K562 (cell line): ENCODE measurements around the gene CCDC9. TPM values are rescaled to one million over a fixed set of nuclear protein-coding genes. Genes with fewer than 3 reads are reported as not detected.

Experiments
- ATAC-seq: fragments of 200-7000 bp; cut with Tn5 transposase; 3 replicates; pipeline ENCODE4 v1.9.1; 2020; ENCODE audit warnings: moderate library complexity
- BruUV-seq: library from RNA; stranded (reverse); fragments of 400-500 nt; replicated peaks from 2 replicates; lab custom pipeline; 2021; lab: Mats Ljungman, UMichigan
- CTCF ChIA-PET: fragments of 300-600 bp; formaldehyde crosslinking; extraction: SDS; loops from one replicate; lab custom pipeline; 2021; ENCODE audit warnings: low intra/inter-chr PET ratio; lab: Yijun Ruan, JAX
- POLR2A ChIA-PET: fragments of 300-600, 350-650 bp; sonication (Branson Sonifier 250); formaldehyde crosslinking; extraction: SDS; loops from one replicate; lab custom pipeline; 2021; ENCODE audit warnings: antibody characterized with exemption, inconsistent platforms; lab: Yijun Ruan, JAX
- DNase-seq, 4 experiments: peaks; one replicate each; pipeline versions ENCODE4 v3.0.0 to v3.0.0-alpha.2; 2011 to 2018; ENCODE audit warnings: low spot score in 3 of 4, mixed read lengths in 3 of 4; ENCODE audit errors: extremely low read depth in 1 of 4
- FAIRE-seq: peaks from 2 replicates; lab custom pipeline; 2011; peaks lifted over from hg19 to GRCh38; lab: Jason Lieb, UNC
- H2AFZ ChIP-seq: 2 replicates; pipeline ENCODE4 v1.6.0; 2011; ENCODE audit warnings: low read depth, low read length, control low read depth, inconsistent platforms
- H3K27ac ChIP-seq: fragments of 200-600 bp; 3 replicates; pipeline ENCODE4 v1.8.0; 2011; ENCODE audit warnings: low read depth, mild to moderate bottlenecking, control low read depth, inconsistent platforms, low read length, moderate library complexity, mixed read lengths; ENCODE audit errors: extremely low read depth
- H3K27me3 ChIP-seq, 2 experiments: fragments of 300-600 bp in 1 of 2; 2 replicates in 1 of 2; 3 replicates in 1 of 2; pipeline versions ENCODE4 v1.6.0 to v1.8.0; 2011; ENCODE audit warnings: inconsistent platforms in 2 of 2, low read length in 2 of 2, mild to moderate bottlenecking in 1 of 2, mixed read lengths in 1 of 2, moderate library complexity in 1 of 2; ENCODE audit not compliant: control insufficient read depth in 2 of 2, insufficient read depth in 2 of 2
- H3K36me3 ChIP-seq: fragments of 300-600 bp; 3 replicates; pipeline ENCODE4 v1.8.0; 2011; ENCODE audit warnings: mild to moderate bottlenecking, low read length, inconsistent platforms; ENCODE audit not compliant: control insufficient read depth, insufficient read depth
- H3K4me1 ChIP-seq, 2 experiments: fragments of 200-600 bp in 1 of 2; replicated peaks in 1 of 2; 2 replicates in 1 of 2; 3 replicates in 1 of 2; pipeline versions ENCODE4 v1.5.1 to v1.8.0; 2011; ENCODE audit warnings: inconsistent platforms in 2 of 2, low read length in 2 of 2, mild to moderate bottlenecking in 1 of 2, mixed read lengths in 1 of 2, moderate library complexity in 1 of 2; ENCODE audit not compliant: control insufficient read depth in 2 of 2, insufficient read depth in 2 of 2
- H3K4me2 ChIP-seq: 2 replicates; pipeline ENCODE4 v1.6.1; 2011; ENCODE audit warnings: low read length, control low read depth, inconsistent platforms, mixed read lengths; ENCODE audit not compliant: insufficient read depth
- H3K4me3 ChIP-seq: fragments of 200-600 bp; sonication (generic), shearing (Covaris generic); 2 replicates; pipeline ENCODE4 v1.5.1; 2016; ENCODE audit warnings: control low read depth, inconsistent platforms
- H3K79me2 ChIP-seq: fragments of 200-600 bp; 3 replicates; pipeline ENCODE4 v1.8.0; 2011; ENCODE audit warnings: low read length, inconsistent platforms; ENCODE audit not compliant: control insufficient read depth, insufficient read depth
- H3K9ac ChIP-seq, 2 experiments: 2 replicates each; pipeline versions ENCODE4 v1.6.0 to v1.6.1; 2011; ENCODE audit warnings: low read depth in 2 of 2, low read length in 2 of 2, control low read depth in 1 of 2, inconsistent platforms in 1 of 2, mild to moderate bottlenecking in 1 of 2, mixed read lengths in 1 of 2; ENCODE audit not compliant: insufficient read depth in 1 of 2
- H3K9me1 ChIP-seq: one replicate; pipeline ENCODE4 v1.6.0; 2011; ENCODE audit warnings: inconsistent platforms, mild to moderate bottlenecking, low read length, moderate library complexity; ENCODE audit not compliant: control insufficient read depth, insufficient read depth
- H3K9me3 ChIP-seq: replicated peaks from 2 replicates; pipeline ENCODE4 v1.5.1; 2011; ENCODE audit warnings: low read depth, low read length, inconsistent platforms; ENCODE audit not compliant: control insufficient read depth, insufficient read depth
- H4K20me1 ChIP-seq: replicated peaks from 2 replicates; pipeline ENCODE4 v1.6.1; 2011; ENCODE audit warnings: low read length, inconsistent platforms, mixed read lengths; ENCODE audit not compliant: control insufficient read depth, insufficient read depth
- GABPB1 ChIP-seq: sonication (generic); formaldehyde crosslinking; IDR thresholded peaks from 2 replicates; pipeline ENCODE4 v1.8.0; 2022; ENCODE audit warnings: mild to moderate bottlenecking, missing genetic modification reagents
- HNRNPLL ChIP-seq: fragments of 200-400 bp; formaldehyde crosslinking; IDR thresholded peaks from 2 replicates; pipeline ENCODE4 v1.6.1; 2017; ENCODE audit warnings: low read length, low read depth, mild to moderate bottlenecking; ENCODE audit not compliant: poor library complexity, severe bottlenecking
- PTBP1 ChIP-seq: fragments of 200-400 bp; formaldehyde crosslinking; IDR thresholded peaks from 2 replicates; pipeline ENCODE4 v1.6.1; 2017; ENCODE audit warnings: low read depth, low read length
- RBM17 ChIP-seq: fragments of 200-400 bp; formaldehyde crosslinking; IDR thresholded peaks from 2 replicates; pipeline ENCODE4 v1.6.1; 2017; ENCODE audit warnings: low read depth, mild to moderate bottlenecking, low read length, borderline replicate concordance
- TARDBP ChIP-seq: fragments of 450-650 bp; IDR thresholded peaks from 2 replicates; pipeline ENCODE4 v1.6.1; 2016
- TEAD2 ChIP-seq: fragments of 450-650 bp; IDR thresholded peaks from 2 replicates; pipeline ENCODE4 v1.6.1; 2016; ENCODE audit warnings: missing genetic modification characterization, control low read depth, missing compliant biosample characterization
- ZNF551 ChIP-seq: fragments of 250-450 bp; sonication (Bioruptor Pico); IDR thresholded peaks from 2 replicates; pipeline ENCODE4 v1.5.0; 2021; ENCODE audit warnings: mild to moderate bottlenecking, moderate library complexity
- ZSCAN32 ChIP-seq: fragments of 450-650 bp; formaldehyde crosslinking; IDR thresholded peaks from 2 replicates; pipeline ENCODE4 v1.4.0; 2020; ENCODE audit warnings: mild to moderate bottlenecking, moderate library complexity
- WGBS: fragments of 100-300 bp; shearing (Covaris generic); methylation state at CpG from one replicate; pipeline ENCODE4 v1.1.6; 2016; ENCODE audit warnings: low coverage, mixed read lengths; ENCODE audit not compliant: insufficient coverage; ENCODE audit errors: missing lambda C conversion rate; 5-methylcytosine and 5-hydroxymethylcytosine counted together
- in situ Hi-C: fragments of 300-500 bp; cut with MboI; formaldehyde crosslinking; loops from 4 replicates; pipeline ENCODE4 v1.15.0; 2018; ENCODE audit warnings: inconsistent platforms, mixed read lengths
- intact Hi-C: fragments of 100-400 bp; cut with micrococcal nuclease; formaldehyde crosslinking; loops from 2 replicates; pipeline ENCODE4 v1.14.2; 2022
- polyA plus RNA-seq, 8 experiments: library from polyadenylated mRNA; depleted of rRNA in 4 of 8; stranded (reverse) in 5 of 8; unstranded in 3 of 8; fragments of >200 nt; fragmentation: Nextera tagmentation in 2 of 8; fragmentation: Illumina TruSeq in 1 of 8; extraction: Ambion mirVana in 2 of 8; extraction: Trizol in 1 of 8; gene quantifications; 2 replicates each; pipeline versions ENCODE4 v1.2.1 to v1.2.3, GENCODE V29; 2011 to 2014; ENCODE audit warnings: inconsistent platforms in 1 of 8, missing spikeins in 1 of 8
- total RNA-seq, 7 experiments: library from RNA; depleted of rRNA in 6 of 7; stranded (reverse); fragments of >200 nt in 6 of 7; fragmentation: Illumina TruSeq in 2 of 7; extraction: Trizol in 2 of 7; gene quantifications; 2 replicates each; pipeline versions ENCODE4 v1.2.1 to v1.2.3, GENCODE V29; 2011 to 2021; ENCODE audit warnings: low replicate concordance in 1 of 7
- TF ChIP-seq, protein P1 (sequence below): fragments of 450-650 bp; formaldehyde crosslinking; IDR thresholded peaks from 2 replicates; pipeline ENCODE4 v1.4.0; 2020; ENCODE audit warnings: mild to moderate bottlenecking, moderate library complexity
- TF ChIP-seq, protein P2 (sequence below): sonication (generic); formaldehyde crosslinking; IDR thresholded peaks from 2 replicates; pipeline ENCODE4 v1.8.1; 2022; ENCODE audit warnings: missing genetic modification reagents
- TF ChIP-seq, protein P3 (sequence below): fragments of 450-650 bp; IDR thresholded peaks from 2 replicates; pipeline ENCODE4 v1.6.1; 2017; ENCODE audit warnings: mild to moderate bottlenecking, moderate library complexity
- TF ChIP-seq, protein P4 (sequence below): fragments of 450-650 bp; formaldehyde crosslinking; IDR thresholded peaks from 2 replicates; pipeline ENCODE4 v1.4.0; 2020; ENCODE audit warnings: mild to moderate bottlenecking, moderate library complexity
- TF ChIP-seq, protein P5 (sequence below): IDR thresholded peaks from 2 replicates; pipeline ENCODE4 v1.6.1; 2012; ENCODE audit warnings: low read depth, low read length, improper control_type of control experiment, borderline replicate concordance

The CCDC9 gene
- total and polyA plus RNA-seq, 9 of the 15 experiments (the other 6 are each of a cell fraction or from before 2014, with no cell fraction given): 0.23 to 38.6 (median 8.4) TPM

DNA sequence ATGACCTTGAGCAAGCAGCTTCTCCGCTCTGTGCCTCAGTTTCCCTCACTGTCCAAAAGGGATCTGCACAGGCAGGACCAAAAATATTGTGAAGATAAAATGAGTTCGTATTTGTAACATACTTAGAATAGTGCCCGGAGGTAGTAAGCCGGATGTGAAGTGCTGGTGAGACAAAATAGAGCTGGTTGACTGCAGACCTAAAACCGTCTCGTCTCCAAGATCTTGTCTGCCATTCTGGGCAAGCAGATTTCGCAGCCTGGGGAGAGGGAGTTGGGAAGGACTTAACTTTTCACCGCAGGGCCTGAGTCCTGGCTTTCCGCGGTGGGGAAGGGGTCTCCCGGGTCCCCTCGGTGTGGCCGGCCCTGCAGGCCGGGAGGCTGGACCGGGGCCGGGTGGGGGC is 17.2 kb upstream of the CCDC9 start:
- 80% methylated on average over 14 of the region's 16 CpGs for WGBS
- H3K79me2 ChIP-seq: no peaks in the 10 kb centered on the region
- no peak overlapping the region for H3K9ac ChIP-seq
- no peaks in the 10 kb centered on the region for H3K36me3 ChIP-seq
- ATAC-seq (no peak), FAIRE-seq (no peak), DNase-seq (no peak)
- H4K20me1 ChIP-seq: no peaks in the 10 kb centered on the region
- H3K9me3 ChIP-seq: no peaks in the 10 kb centered on the region
- H2AFZ ChIP-seq: no peak overlapping the region
- no TSS peak for BruUV-seq
- no peaks in the 10 kb centered on the region for H3K27me3 ChIP-seq
- CTCF ChIA-PET: no interaction called here
- H3K9me1 ChIP-seq: no peaks in the 10 kb centered on the region
- H3K4me1 ChIP-seq: peaks cover 25 to 46% of the 10 kb centered on the region in 2 experiments; a peak in 4 of 5 replicates
- H3K27ac ChIP-seq: no peak overlapping the region
- in situ Hi-C loops (no loop called here), intact Hi-C loops (no loop called here)
- H3K4me2 ChIP-seq: no peak overlapping the region
- TF ChIP-seq GABPB1 (CRISPR knock-in tag) (no peak), TARDBP (no peak), ZNF551 (CRISPR knock-in tag) (no peak), RBM17 (no peak), PTBP1 (no peak), ZSCAN32 (CRISPR knock-in tag) (no peak), TEAD2 (tag) (no peak), HNRNPLL (no peak)
- TF ChIP-seq, protein P1, sequence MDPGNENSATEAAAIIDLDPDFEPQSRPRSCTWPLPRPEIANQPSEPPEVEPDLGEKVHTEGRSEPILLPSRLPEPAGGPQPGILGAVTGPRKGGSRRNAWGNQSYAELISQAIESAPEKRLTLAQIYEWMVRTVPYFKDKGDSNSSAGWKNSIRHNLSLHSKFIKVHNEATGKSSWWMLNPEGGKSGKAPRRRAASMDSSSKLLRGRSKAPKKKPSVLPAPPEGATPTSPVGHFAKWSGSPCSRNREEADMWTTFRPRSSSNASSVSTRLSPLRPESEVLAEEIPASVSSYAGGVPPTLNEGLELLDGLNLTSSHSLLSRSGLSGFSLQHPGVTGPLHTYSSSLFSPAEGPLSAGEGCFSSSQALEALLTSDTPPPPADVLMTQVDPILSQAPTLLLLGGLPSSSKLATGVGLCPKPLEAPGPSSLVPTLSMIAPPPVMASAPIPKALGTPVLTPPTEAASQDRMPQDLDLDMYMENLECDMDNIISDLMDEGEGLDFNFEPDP: no peak
- TF ChIP-seq, protein P2, sequence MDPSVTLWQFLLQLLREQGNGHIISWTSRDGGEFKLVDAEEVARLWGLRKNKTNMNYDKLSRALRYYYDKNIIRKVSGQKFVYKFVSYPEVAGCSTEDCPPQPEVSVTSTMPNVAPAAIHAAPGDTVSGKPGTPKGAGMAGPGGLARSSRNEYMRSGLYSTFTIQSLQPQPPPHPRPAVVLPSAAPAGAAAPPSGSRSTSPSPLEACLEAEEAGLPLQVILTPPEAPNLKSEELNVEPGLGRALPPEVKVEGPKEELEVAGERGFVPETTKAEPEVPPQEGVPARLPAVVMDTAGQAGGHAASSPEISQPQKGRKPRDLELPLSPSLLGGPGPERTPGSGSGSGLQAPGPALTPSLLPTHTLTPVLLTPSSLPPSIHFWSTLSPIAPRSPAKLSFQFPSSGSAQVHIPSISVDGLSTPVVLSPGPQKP (CRISPR knock-in tag): no peak
- TF ChIP-seq, protein P3, sequence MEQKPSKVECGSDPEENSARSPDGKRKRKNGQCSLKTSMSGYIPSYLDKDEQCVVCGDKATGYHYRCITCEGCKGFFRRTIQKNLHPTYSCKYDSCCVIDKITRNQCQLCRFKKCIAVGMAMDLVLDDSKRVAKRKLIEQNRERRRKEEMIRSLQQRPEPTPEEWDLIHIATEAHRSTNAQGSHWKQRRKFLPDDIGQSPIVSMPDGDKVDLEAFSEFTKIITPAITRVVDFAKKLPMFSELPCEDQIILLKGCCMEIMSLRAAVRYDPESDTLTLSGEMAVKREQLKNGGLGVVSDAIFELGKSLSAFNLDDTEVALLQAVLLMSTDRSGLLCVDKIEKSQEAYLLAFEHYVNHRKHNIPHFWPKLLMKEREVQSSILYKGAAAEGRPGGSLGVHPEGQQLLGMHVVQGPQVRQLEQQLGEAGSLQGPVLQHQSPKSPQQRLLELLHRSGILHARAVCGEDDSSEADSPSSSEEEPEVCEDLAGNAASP: no peak
- TF ChIP-seq, protein P4, sequence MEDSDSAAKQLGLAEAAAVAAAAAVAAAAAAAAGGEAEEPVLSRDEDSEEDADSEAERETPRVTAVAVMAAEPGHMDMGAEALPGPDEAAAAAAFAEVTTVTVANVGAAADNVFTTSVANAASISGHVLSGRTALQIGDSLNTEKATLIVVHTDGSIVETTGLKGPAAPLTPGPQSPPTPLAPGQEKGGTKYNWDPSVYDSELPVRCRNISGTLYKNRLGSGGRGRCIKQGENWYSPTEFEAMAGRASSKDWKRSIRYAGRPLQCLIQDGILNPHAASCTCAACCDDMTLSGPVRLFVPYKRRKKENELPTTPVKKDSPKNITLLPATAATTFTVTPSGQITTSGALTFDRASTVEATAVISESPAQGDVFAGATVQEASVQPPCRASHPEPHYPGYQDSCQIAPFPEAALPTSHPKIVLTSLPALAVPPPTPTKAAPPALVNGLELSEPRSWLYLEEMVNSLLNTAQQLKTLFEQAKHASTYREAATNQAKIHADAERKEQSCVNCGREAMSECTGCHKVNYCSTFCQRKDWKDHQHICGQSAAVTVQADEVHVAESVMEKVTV: no peak
- TF ChIP-seq, protein P5, sequence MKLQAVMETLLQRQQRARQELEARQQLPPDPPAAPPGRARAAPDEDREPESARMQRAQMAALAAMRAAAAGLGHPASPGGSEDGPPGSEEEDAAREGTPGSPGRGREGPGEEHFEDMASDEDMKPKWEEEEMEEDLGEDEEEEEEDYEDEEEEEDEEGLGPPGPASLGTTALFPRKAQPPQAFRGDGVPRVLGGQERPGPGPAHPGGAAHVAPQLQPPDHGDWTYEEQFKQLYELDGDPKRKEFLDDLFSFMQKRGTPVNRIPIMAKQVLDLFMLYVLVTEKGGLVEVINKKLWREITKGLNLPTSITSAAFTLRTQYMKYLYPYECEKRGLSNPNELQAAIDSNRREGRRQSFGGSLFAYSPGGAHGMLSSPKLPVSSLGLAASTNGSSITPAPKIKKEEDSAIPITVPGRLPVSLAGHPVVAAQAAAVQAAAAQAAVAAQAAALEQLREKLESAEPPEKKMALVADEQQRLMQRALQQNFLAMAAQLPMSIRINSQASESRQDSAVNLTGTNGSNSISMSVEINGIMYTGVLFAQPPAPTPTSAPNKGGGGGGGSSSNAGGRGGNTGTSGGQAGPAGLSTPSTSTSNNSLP: no peak
- POLR2A ChIA-PET: interaction anchor here (0.6 to 2.4 kb wide), 2 partner anchors 12 to 85 kb away, joined by 3 to 17 read pairs; no protein-coding TSS in a partner anchor
- H3K4me3 ChIP-seq: no peak overlapping the region
